ENCODE measurements around the gene CLDN5.

CLDN5 gene

DNA sequence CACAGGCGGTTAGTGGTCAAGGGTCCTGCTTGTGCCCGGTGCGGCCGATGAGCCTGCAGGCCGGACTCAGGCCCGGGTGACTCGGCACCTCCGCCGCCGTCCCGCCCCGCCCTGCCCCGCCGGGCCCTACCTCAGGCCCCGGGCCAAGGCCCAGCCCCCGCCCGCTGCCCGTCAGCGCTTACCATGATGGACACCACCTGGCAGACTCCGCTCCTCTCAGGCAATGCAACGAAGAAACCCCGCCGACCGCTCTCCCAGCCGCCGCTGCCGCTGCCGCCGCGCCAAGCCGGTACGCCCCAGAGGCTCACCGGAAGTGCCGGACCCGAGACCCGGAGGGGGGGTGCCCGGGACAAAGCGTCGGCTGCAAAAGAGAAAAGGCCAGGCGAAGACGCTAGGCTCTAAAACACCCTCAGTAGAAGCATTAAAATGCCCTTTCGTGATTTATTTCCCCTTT is 45.3 kb downstream of the CLDN5 start, which contains the start of gene UFD1:
Gene UFD1 (minus strand): TSS at position 293 of the 454 bp plus-strand sequence. CDS start 108 bp downstream, at position 185.
- FAIRE-seq, result no peak

- FAIRE-seq, result no peak
These were observed 45.9 kb downstream of the CLDN5 start for GRCh38 chr22:19478045-19478900.

GRCh38 chr22:19477321-19478044 is 46.7 kb downstream of the CLDN5 start:
- FAIRE-seq, result no peak

DNA sequence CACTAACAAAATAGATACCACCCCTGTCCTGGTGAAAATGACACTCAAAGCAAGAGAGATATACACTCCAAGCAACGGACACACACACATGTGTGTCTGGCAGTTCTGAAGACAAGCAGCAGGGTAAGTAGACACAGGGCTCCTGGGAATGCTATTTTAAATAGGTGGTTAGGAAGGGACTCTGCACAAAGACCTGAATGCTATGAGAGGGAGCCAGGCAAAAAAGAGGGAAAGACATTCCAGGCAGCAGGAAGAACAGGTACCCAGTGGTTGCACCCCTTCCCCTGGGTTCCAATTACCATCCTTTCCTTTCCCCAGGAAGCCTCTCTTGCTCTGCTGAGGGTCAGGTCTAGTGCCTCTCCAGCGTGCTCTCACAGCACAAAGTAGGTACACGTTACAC is 48.2 kb downstream of the CLDN5 start:
- no peak for FAIRE-seq

DNA sequence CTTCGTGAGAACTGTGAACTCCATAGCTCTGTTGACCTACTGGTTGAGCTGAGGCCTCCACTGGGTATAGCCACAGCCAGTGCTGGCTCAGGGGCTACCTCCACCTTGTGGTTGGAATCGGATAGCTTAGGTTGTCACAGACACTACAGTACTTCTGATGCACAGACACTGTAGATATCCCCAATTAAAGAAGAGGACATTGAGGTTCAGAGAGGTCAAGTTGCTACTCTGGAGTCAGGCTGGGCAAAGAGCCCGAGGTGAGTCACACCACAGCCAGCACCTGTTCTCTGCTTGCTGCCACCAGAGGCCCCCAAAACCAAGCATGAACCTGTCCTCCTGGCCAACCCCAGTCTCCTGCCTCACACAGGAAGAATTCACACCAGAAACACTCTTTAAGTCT is 50.6 kb downstream of the CLDN5 start:
- FAIRE-seq, result no peak
